ENCODE measurements around the gene NEURL1B.
"Not testable (repeated sequence)": the region's sequence is repeated elsewhere in the genome, so short reads cannot be mapped to it uniquely, and the experiment has no call there.

Gene NEURL1B

DNA sequence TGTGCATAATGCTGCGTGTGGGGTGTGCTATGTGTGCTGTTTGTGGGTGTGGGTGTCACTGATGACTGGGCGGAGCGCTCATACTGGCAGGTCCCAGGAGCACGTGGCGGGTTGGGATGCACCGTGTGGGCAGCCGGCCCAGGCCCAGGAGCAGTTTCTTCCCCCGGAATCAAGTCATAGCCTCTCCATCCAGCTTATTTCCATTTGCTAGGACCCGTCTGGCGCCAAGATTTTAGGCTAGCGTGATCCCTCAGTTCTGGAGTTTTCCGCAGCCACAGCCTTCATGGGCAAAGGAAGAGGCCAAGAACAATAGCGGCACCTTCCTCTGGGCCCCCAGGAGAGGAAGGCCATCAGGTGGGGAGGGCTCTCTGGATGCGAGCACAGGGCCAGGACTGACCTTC, 43.3 kb upstream of the NEURL1B start:
- Histone ChIP-seq H3K4me1 (ENCODE audit: control insufficient read depth in 5 of 5, insufficient read depth in 5 of 5, low read length in 5 of 5) (peaks cover 0 to 30% (median 4%) of the 10 kb centered on the region in 5 donors), H3K36me3 (ENCODE audit: control insufficient read depth in 5 of 5, insufficient read depth in 5 of 5, low read length in 5 of 5) (no peaks in the 10 kb centered on the region), H3K27ac (ENCODE audit: low read depth, low read length) (peak overlapping the region; percentile 75)

DNA sequence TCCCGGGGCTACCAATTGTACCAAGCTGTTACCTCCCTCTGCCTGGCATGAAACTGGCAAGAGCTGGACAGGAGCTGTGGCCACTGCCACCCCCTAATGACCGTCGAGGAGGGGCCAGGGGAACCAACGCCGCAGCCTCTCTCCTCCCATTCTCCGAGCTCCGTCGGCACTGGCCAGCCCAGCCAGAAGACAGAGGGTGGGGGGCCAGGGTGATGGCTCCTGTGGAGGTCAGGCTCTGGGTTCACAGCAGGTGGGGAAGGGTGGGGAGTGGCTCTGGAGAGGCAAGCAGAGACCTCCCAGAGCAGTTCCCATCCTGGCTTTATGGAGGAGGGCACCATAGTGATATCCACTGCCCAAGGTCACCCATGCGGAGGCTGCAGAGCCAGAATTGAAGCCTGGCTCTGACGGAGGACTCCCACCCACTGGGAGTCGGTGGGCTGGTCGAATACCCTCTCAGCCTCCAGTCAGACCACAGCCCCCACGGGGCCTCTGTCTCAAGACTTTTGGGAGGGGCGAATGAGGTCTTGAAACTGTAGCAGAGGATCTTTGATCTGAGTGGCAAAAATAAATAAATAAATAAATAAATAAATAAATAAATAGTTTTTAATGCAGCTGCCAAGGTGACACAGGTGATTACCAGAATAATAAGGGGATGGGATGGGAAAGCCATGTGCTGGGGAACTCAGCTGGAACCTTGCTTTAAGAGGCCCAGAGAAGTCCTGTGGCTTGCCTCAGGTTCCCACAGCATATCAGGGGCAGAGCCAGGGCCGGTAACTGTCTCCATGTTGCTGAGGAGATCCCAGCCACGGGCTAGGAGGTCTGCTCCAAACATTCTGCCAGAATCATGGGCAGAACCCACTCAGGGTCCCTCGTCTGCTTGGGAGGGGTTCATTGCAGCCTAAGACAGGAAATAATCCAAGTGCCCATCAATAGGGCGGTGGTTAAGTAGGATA, 42.5 kb upstream of the NEURL1B start:
- Histone ChIP-seq H3K27ac (ENCODE audit: low read depth, low read length) (peak overlapping the region; percentile 75), H3K4me3 (ENCODE audit: low read depth in 1 of 5, low read length in 5 of 5) (no peak overlapping the region), H3K9ac (ENCODE audit: low read length in 5 of 5) (no peak overlapping the region), H3K27me3 (ENCODE audit: control insufficient read depth in 5 of 5, insufficient read depth in 4 of 5, low read length in 5 of 5) (peaks cover 0 to 5% (median 3%) of the 10 kb centered on the region in 5 donors), H3K36me3 (ENCODE audit: control insufficient read depth in 5 of 5, insufficient read depth in 5 of 5, low read length in 5 of 5) (no peaks in the 10 kb centered on the region), H3K9me3 (ENCODE audit: control insufficient read depth in 5 of 5, low read length in 5 of 5) (no peaks in the 10 kb centered on the region), H3K4me1 (ENCODE audit: control insufficient read depth in 5 of 5, insufficient read depth in 5 of 5, low read length in 5 of 5) (peaks cover 0 to 37% (median 4%) of the 10 kb centered on the region in 5 donors)

More for the DNA sequence above, 43.3 kb upstream of the NEURL1B start:
- Histone ChIP-seq H3K27me3 (ENCODE audit: control insufficient read depth in 5 of 5, insufficient read depth in 4 of 5, low read length in 5 of 5) (peaks cover 0 to 4% (median 2%) of the 10 kb centered on the region in 5 donors), H3K9ac (ENCODE audit: low read length in 5 of 5) (no peak overlapping the region), H3K9me3 (ENCODE audit: control insufficient read depth in 5 of 5, low read length in 5 of 5) (no peaks in the 10 kb centered on the region), H3K4me3 (ENCODE audit: low read depth in 1 of 5, low read length in 5 of 5) (no peak overlapping the region)

DNA sequence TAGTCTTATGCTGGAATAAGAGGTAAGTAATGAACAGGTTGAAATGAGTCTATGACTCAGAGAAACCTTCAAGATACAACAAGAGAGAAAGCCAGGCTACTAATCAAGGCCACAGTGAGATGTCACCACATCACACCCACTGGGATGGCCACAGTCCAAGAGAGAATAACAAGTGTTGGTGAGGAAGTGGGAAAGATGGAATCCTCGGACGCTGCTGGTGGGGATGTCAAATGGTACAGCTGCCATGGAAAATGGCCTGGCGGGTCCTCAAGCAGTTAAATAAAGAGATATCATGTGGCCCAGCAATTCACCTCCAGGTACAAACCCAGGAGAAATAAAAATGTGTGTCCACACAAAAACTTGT, 41.9 kb upstream of the NEURL1B start:
- Histone ChIP-seq H3K9ac (ENCODE audit: low read length in 5 of 5) (no peak overlapping the region), H3K27ac (ENCODE audit: low read depth, low read length) (no peak overlapping the region), H3K27me3 (ENCODE audit: control insufficient read depth in 5 of 5, insufficient read depth in 4 of 5, low read length in 5 of 5) (peaks cover 0 to 6% (median 4%) of the 10 kb centered on the region in 5 donors), H3K36me3 (ENCODE audit: control insufficient read depth in 5 of 5, insufficient read depth in 5 of 5, low read length in 5 of 5) (no peaks in the 10 kb centered on the region), H3K9me3 (ENCODE audit: control insufficient read depth in 5 of 5, low read length in 5 of 5) (no peaks in the 10 kb centered on the region), H3K4me3 (ENCODE audit: low read depth in 1 of 5, low read length in 5 of 5) (no peak overlapping the region), H3K4me1 (ENCODE audit: control insufficient read depth in 5 of 5, insufficient read depth in 5 of 5, low read length in 5 of 5) (peaks cover 0 to 39% (median 4%) of the 10 kb centered on the region in 5 donors)

DNA sequence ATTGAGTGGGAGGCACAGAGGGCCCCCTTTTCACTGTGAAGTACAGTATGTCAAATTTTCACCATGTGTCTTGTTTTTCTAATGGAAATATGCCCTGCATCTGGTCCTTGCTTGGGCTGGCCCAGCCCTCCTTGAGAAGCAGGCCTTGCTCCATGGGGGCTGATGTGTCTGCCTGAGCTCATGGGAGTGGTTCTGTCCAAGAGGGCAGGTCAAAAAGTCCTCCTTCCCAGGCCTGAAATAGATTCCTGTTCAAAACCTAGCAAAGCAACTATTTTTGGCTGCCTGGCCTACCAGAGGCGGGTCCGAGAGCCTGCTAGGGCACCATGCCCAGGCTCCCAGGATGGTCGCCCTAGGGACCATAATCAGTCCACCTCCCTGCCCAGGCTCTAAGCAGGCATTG, 40.5 kb upstream of the NEURL1B start:
- H3K9me3 ChIP-seq (ENCODE audit: control insufficient read depth in 5 of 5, low read length in 5 of 5), result peaks cover under 1 to 4% (median 2%) of the 10 kb centered on the region in 5 donors
- peaks cover 0 to 6% (median 4%) of the 10 kb centered on the region in 5 donors for H3K27me3 ChIP-seq (ENCODE audit: control insufficient read depth in 5 of 5, insufficient read depth in 4 of 5, low read length in 5 of 5)
- peaks cover 0 to 39% (median 4%) of the 10 kb centered on the region in 5 donors for H3K4me1 ChIP-seq (ENCODE audit: control insufficient read depth in 5 of 5, insufficient read depth in 5 of 5, low read length in 5 of 5)
- H3K27ac ChIP-seq (ENCODE audit: low read depth, low read length), result no peak overlapping the region
- H3K36me3 ChIP-seq (ENCODE audit: control insufficient read depth in 5 of 5, insufficient read depth in 5 of 5, low read length in 5 of 5), result no peaks in the 10 kb centered on the region
- no peak overlapping the region for H3K9ac ChIP-seq (ENCODE audit: low read length in 5 of 5)
- H3K4me3 ChIP-seq (ENCODE audit: low read depth in 1 of 5, low read length in 5 of 5), result no peak overlapping the region

GRCh38 chr5:172601576-172601975, 39.5 kb upstream of the NEURL1B start:
- Histone ChIP-seq H3K9me3 (ENCODE audit: control insufficient read depth in 5 of 5, low read length in 5 of 5) (peaks cover 6 to 13% (median 11%) of the 10 kb centered on the region in 5 donors), H3K27me3 (ENCODE audit: control insufficient read depth in 5 of 5, insufficient read depth in 4 of 5, low read length in 5 of 5) (peaks cover 0 to 13% (median 6%) of the 10 kb centered on the region in 5 donors), H3K4me1 (ENCODE audit: control insufficient read depth in 5 of 5, insufficient read depth in 5 of 5, low read length in 5 of 5) (peaks cover 0 to 36% (median 4%) of the 10 kb centered on the region in 5 donors)
- not testable (repeated sequence) for H3K36me3 ChIP-seq (ENCODE audit: control insufficient read depth in 5 of 5, insufficient read depth in 5 of 5, low read length in 5 of 5); H3K4me3 ChIP-seq (ENCODE audit: low read depth in 1 of 5, low read length in 5 of 5); H3K9ac ChIP-seq (ENCODE audit: low read length in 5 of 5); H3K27ac ChIP-seq (ENCODE audit: low read depth, low read length)

GRCh38 chr5:172602783-172603231, 38.3 kb upstream of the NEURL1B start:
- Histone ChIP-seq H3K9me3 (ENCODE audit: control insufficient read depth in 5 of 5, low read length in 5 of 5) (peaks cover 10 to 18% (median 15%) of the 10 kb centered on the region in 5 donors), H3K4me1 (ENCODE audit: control insufficient read depth in 5 of 5, insufficient read depth in 5 of 5, low read length in 5 of 5) (peaks cover 0 to 35% (median 0%) of the 10 kb centered on the region in 5 donors), H3K27me3 (ENCODE audit: control insufficient read depth in 5 of 5, insufficient read depth in 4 of 5, low read length in 5 of 5) (peaks cover 0 to 13% (median 6%) of the 10 kb centered on the region in 5 donors), H3K9ac (ENCODE audit: low read length in 5 of 5) (no peak overlapping the region), H3K27ac (ENCODE audit: low read depth, low read length) (no peak overlapping the region), H3K4me3 (ENCODE audit: low read depth in 1 of 5, low read length in 5 of 5) (no peak overlapping the region), H3K36me3 (ENCODE audit: control insufficient read depth in 5 of 5, insufficient read depth in 5 of 5, low read length in 5 of 5) (no peaks in the 10 kb centered on the region)

DNA sequence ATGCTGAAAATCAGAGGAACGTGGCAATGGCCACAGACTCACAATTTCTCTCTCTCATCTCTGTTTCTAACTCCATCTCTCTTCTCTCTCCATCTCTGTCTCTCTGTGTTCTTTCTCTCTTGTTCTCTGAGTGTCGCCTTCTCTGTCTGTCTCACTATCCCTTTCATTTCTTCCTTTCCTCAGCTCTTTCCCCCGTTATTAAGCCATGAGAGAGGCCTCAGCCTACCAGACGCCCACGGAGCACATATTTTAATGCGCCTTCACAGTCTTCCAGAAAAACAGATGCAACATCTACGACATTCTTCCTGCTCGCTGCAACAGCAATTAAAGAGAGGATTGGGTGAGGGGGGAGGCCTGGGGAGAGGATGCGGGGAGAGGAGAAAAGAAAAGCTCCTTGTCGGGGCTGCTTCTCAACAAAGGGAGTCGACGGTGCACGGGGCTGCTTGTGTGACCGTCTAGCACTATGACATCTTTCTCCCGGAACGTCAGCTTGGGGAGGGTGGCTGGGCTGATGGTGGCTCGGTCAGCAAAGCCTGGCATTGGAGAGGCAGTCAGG, 37.7 kb upstream of the NEURL1B start:
- Histone ChIP-seq H3K4me1 (ENCODE audit: control insufficient read depth in 5 of 5, insufficient read depth in 5 of 5, low read length in 5 of 5) (peaks cover 0 to 34% (median 0%) of the 10 kb centered on the region in 5 donors), H3K36me3 (ENCODE audit: control insufficient read depth in 5 of 5, insufficient read depth in 5 of 5, low read length in 5 of 5) (no peaks in the 10 kb centered on the region), H3K4me3 (ENCODE audit: low read depth in 1 of 5, low read length in 5 of 5) (peak overlapping the region in 1 of 5 donors; percentile 9), H3K9ac (ENCODE audit: low read length in 5 of 5) (no peak overlapping the region), H3K27ac (ENCODE audit: low read depth, low read length) (no peak overlapping the region), H3K9me3 (ENCODE audit: control insufficient read depth in 5 of 5, low read length in 5 of 5) (peaks cover 10 to 18% (median 15%) of the 10 kb centered on the region in 5 donors), H3K27me3 (ENCODE audit: control insufficient read depth in 5 of 5, insufficient read depth in 4 of 5, low read length in 5 of 5) (peaks cover 0 to 13% (median 4%) of the 10 kb centered on the region in 5 donors)

DNA sequence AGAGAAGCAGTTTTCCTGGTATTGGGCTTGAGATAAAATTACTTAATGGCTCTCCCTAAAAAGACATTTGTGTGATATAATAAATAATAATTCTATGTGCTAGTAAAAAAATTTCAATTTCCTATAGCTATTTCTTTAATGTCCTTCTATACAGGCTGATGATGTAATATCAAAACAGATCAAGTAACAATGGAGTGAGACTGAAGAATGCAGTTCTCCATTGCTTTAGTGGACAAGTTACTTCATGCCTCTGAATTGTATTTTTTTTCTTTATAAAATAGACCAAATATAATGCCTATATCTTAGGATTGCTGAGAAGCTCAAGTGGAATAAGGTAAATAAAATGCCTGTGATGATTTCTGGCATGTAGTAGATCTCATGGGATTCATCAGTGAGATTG, 35.6 kb upstream of the NEURL1B start:
- H3K9me3 ChIP-seq (ENCODE audit: control insufficient read depth in 5 of 5, low read length in 5 of 5), result peaks cover 10 to 18% (median 15%) of the 10 kb centered on the region in 5 donors
- no peaks in the 10 kb centered on the region for H3K36me3 ChIP-seq (ENCODE audit: control insufficient read depth in 5 of 5, insufficient read depth in 5 of 5, low read length in 5 of 5)
- H3K27me3 ChIP-seq (ENCODE audit: control insufficient read depth in 5 of 5, insufficient read depth in 4 of 5, low read length in 5 of 5), result peaks cover 0 to 13% (median 4%) of the 10 kb centered on the region in 5 donors
- H3K27ac ChIP-seq (ENCODE audit: low read depth, low read length), result no peak overlapping the region
- H3K9ac ChIP-seq (ENCODE audit: low read length in 5 of 5), result no peak overlapping the region
- peaks cover 0 to 25% (median 0%) of the 10 kb centered on the region in 5 donors for H3K4me1 ChIP-seq (ENCODE audit: control insufficient read depth in 5 of 5, insufficient read depth in 5 of 5, low read length in 5 of 5)
- H3K4me3 ChIP-seq (ENCODE audit: low read depth in 1 of 5, low read length in 5 of 5), result no peak overlapping the region

- no peak overlapping the region for H3K9ac ChIP-seq (ENCODE audit: low read length in 5 of 5)
- no peaks in the 10 kb centered on the region for H3K36me3 ChIP-seq (ENCODE audit: control insufficient read depth in 5 of 5, insufficient read depth in 5 of 5, low read length in 5 of 5)
- H3K4me1 ChIP-seq (ENCODE audit: control insufficient read depth in 5 of 5, insufficient read depth in 5 of 5, low read length in 5 of 5), result peaks cover 0 to 29% (median 0%) of the 10 kb centered on the region in 5 donors
- H3K27ac ChIP-seq (ENCODE audit: low read depth, low read length), result no peak overlapping the region
- peaks cover 0 to 13% (median 4%) of the 10 kb centered on the region in 5 donors for H3K27me3 ChIP-seq (ENCODE audit: control insufficient read depth in 5 of 5, insufficient read depth in 4 of 5, low read length in 5 of 5)
- H3K9me3 ChIP-seq (ENCODE audit: control insufficient read depth in 5 of 5, low read length in 5 of 5), result peaks cover 10 to 18% (median 15%) of the 10 kb centered on the region in 5 donors
- no peak overlapping the region for H3K4me3 ChIP-seq (ENCODE audit: low read depth in 1 of 5, low read length in 5 of 5)
Observed at GRCh38 chr5:172606156-172606785, 34.8 kb upstream of the NEURL1B start.
